GM12875 (cell line): ENCODE results near the gene ANKMY1.
A peak's percentile ranks its signal among the peaks of the same experiment; 100 is the strongest.

Source experiments
- H3K4me3 ChIP-seq: one replicate; pipeline ENCODE4 v1.5.1; 2011; ENCODE audit warnings: low read depth, low read length, control low read depth
- TF ChIP-seq, protein P1 (sequence below): IDR thresholded peaks from 2 replicates; pipeline ENCODE4 v1.5.1; 2011; ENCODE audit warnings: low read depth, mild to moderate bottlenecking, control low read depth, inconsistent platforms, low read length, moderate library complexity, borderline replicate concordance; ENCODE audit not compliant: insufficient read depth

The ANKMY1 gene

DNA sequence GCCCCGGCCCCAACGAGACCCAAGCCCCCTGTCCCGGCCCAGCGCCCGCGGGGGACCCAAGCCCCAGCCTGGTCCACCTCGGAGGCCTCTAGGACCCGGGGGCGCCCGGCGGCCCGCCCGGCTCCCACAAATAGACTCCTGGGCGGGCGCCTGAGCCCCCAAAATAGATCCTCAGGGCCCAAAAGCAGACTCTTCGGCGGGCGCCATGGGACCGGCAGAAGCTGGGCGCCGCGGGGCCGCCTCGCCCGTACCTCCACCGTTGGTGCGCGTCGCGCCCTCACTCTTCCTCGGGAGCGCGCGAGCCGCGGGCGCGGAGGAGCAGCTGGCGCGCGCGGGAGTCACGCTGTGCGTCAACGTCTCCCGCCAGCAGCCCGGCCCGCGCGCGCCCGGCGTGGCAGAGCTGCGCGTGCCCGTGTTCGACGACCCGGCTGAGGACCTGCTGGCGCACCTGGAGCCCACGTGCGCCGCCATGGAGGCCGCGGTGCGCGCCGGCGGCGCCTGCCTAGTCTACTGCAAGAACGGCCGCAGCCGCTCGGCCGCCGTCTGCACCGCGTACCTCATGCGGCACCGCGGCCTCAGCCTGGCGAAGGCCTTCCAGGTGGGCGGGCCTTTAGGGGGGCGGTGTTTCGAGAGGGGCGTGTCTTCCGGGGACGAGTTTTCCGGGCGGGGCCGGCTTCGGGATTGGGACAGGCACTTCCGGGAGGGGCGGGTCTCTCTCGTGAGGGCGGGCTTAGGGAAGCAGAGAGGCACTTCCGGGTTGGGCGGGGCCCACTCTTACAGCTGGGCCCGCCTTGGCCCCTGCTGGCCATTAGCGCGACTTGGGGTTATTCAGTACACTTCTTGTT lies 2.9 kb upstream of the ANKMY1 start:
- TF ChIP-seq, protein P1, sequence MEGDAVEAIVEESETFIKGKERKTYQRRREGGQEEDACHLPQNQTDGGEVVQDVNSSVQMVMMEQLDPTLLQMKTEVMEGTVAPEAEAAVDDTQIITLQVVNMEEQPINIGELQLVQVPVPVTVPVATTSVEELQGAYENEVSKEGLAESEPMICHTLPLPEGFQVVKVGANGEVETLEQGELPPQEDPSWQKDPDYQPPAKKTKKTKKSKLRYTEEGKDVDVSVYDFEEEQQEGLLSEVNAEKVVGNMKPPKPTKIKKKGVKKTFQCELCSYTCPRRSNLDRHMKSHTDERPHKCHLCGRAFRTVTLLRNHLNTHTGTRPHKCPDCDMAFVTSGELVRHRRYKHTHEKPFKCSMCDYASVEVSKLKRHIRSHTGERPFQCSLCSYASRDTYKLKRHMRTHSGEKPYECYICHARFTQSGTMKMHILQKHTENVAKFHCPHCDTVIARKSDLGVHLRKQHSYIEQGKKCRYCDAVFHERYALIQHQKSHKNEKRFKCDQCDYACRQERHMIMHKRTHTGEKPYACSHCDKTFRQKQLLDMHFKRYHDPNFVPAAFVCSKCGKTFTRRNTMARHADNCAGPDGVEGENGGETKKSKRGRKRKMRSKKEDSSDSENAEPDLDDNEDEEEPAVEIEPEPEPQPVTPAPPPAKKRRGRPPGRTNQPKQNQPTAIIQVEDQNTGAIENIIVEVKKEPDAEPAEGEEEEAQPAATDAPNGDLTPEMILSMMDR: peak; percentile 38; the same call in 1 of the 2 replicates
- peak overlapping the region; percentile 78 for H3K4me3 ChIP-seq

DNA sequence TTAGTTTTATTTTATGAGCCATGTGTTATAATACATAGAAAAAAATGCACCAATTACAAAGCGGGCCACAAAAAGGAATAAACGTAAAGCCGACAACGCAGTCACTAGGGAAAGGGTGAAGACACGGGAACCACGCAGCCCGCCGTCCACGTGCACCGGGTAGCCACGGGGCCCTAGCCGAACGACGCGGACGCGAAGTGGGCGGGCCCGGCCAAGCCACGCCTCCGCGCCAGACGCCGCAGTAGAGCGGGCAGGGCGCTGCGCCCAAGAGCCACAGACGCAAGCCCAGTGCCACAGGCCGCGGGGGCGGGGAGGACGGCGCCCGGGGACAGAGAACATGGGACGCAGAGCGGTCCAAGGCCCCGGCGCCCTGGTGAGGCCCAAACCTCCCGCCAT lies 2.3 kb upstream of the ANKMY1 start, which contains the start of gene DUSP28:
TSS of gene DUSP28 (plus strand) at position 274 of the 396 bp plus-strand sequence. CDS start 328 bp downstream, outside the sequence.
- TF ChIP-seq, protein P1: no peak
- H3K4me3 ChIP-seq: peak within 1 kb of the TSS; percentile 78

DNA sequence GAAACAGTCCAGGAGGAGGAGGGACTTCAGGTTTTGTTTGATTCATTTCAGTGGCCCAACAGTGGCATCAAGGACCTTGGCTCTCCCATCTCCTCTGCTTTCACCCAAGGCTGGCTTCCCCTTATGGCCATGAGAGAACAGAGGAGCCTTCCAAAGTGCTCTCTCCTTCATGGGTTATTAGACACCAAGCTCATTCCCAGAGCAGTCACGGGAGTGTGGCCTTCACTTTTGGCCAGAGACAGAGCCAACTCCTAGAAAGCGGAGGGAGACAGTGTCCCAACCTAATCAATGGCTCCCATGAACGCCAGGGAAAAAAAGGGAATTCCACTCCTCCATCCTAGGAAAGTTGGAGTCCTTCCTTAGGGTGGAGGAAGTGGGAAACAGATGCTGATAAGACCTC lies 1.5 kb upstream of the ANKMY1 start:
- TF ChIP-seq, protein P1: no peak
- peak overlapping the region; percentile 10 for H3K4me3 ChIP-seq

DNA sequence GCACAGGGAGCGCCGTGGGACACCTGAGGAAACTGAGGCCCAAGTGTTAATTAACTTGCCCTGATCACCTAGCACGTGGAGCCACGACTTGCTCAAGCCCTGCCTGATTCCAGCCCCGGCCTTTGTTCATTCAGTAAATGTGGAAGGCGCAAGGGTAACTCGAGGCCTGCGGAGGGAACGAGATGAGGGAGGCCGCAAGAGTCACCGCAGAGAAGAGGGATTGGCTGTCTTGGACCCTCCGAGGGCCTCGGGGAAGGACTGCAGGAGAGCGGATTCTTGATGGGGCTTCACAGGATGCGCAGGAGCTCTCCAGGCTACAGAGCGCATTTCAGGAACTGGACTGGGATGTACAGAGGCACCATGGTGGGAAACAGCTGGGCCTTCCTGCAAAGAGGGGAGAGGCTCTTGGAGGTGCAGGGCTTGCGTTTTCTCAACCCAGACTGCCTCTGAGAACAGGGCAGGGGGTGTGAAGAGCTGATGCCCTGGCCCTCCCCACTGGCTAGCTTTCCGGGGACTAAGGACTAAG lies 511 bp upstream of the ANKMY1 start:
- no peak overlapping the region for H3K4me3 ChIP-seq

DNA sequence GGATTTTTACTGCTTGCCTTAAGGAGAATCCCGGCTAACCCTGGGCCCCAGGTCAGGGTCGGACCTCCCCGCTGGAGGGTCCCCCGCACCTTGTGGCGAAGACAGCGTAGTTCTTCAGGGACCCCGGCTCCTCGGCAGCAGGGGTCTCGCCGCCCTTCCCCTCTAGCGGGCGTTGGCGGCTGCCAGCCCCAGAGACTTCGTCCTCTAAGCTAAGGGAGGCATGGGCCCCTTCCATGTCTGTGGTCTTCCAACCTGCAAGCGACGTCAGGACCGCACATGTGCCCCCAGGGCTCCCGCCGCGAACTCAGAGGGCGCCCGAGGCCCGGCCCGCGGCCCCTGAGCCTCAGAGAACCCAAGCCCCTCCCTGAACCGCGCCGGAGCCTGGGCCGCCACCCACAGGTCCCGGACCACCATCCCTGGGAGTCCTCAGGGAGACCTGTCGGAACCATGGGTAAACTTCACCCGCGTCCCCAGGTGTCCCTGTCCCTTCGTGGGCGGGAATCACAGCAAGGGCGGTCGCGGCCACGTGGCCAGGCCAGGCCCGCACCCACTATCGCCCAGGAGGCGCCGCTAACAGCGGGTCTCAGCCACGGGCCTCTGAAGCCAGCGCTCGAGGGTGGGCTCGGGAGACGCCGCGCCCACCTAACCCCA lies 562 bp downstream of the ANKMY1 start:
- TF ChIP-seq, protein P1: no peak
- H3K4me3 ChIP-seq: no peak overlapping the region

More for the DNA sequence above, 511 bp upstream of the ANKMY1 start:
- TF ChIP-seq, protein P1: no peak

DNA sequence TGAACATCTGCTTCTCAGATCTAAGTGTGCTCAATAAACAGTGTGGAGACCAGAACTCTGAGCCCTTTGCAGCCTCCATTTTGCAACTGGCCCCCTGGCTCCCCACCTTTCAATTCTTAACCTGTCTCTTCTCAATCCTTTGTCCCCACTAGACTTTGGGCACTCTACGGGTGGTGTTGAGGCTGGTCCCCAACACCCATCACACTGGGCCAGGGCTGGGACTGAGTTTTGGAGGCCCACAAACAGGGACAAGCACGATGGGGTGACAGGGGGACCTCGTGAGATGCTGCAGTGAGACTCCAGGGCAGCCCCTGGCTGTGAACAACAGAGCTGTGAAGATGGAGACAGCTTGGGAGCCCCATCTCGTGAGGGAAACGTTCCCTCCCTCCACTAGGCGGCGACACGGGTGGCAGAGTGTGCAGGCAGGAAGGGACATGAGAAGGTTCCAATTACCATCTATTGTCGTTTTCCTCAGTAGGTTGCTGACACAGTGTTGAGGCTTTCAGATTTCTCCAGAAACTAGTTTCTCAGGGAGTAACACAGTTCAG lies 1.2 kb downstream of the ANKMY1 start:
- H3K4me3 ChIP-seq: no peak overlapping the region
- TF ChIP-seq, protein P1: peak; percentile 71; the same call in 1 of the 2 replicates
